Endometrial microvascular endothelial cells (primary cell): ENCODE data around the gene CDK11B. TPM values are rescaled to one million over a fixed set of nuclear protein-coding genes. Genes with fewer than 3 reads are reported as not detected.

Source experiments
- in situ Hi-C: cut with HindIII; loops from 2 replicates; pipeline ENCODE4 v1.10.0; 2017; ENCODE audit warnings: low sequenced_read_pairs, low pct_unique_long_range_greater_than_20kb; ENCODE audit errors: inconsistent ontology term
- total RNA-seq: library from RNA; depleted of rRNA; stranded (reverse); fragments of >200 nt; gene quantifications from one replicate; pipeline ENCODE4 v1.2.3, GENCODE V29; 2015; ENCODE audit errors: inconsistent ontology term

CDK11B gene
- total RNA-seq, 1 donor from 2014 or later: 17.7 TPM

- in situ Hi-C loops: no loop called here
Measured at GRCh38 chr1:1620433-1621139, 38.2 kb downstream of the CDK11B start.

GRCh38 chr1:1619917-1620361, 38.9 kb downstream of the CDK11B start:
- in situ Hi-C loops: no loop called here

- in situ Hi-C loops: no loop called here
Measured at GRCh38 chr1:1618396-1619068, 40.3 kb downstream of the CDK11B start.

- in situ Hi-C loops: no loop called here
Measured at GRCh38 chr1:1617925-1618324, 40.9 kb downstream of the CDK11B start.

- in situ Hi-C loops: no loop called here
Measured at GRCh38 chr1:1617516-1617915, 41.3 kb downstream of the CDK11B start.

GRCh38 chr1:1616838-1617237, 42.0 kb downstream of the CDK11B start:
- in situ Hi-C loops: no loop called here

- in situ Hi-C loops: no loop called here
Measured at GRCh38 chr1:1616045-1616790, 42.6 kb downstream of the CDK11B start.

GRCh38 chr1:1615256-1616044, 43.4 kb downstream of the CDK11B start, which contains the start of gene MIB2:
Gene MIB2, plus strand, starts transcription at chr1:1615500. Its CDS starts 7,953 bp downstream, at chr1:1623453.
- in situ Hi-C loops: no loop called here

GRCh38 chr1:1614954-1615255, 43.9 kb downstream of the CDK11B start:
- in situ Hi-C loops: no loop called here

- in situ Hi-C loops: no loop called here
Measured at GRCh38 chr1:1614204-1614953, 44.4 kb downstream of the CDK11B start.

- in situ Hi-C loops: no loop called here
Measured at GRCh38 chr1:1613509-1614082, 45.2 kb downstream of the CDK11B start.

GRCh38 chr1:1612104-1612400, 46.8 kb downstream of the CDK11B start:
- in situ Hi-C loops: no loop called here

GRCh38 chr1:1610796-1611195, 48.0 kb downstream of the CDK11B start:
- in situ Hi-C loops: no loop called here

GRCh38 chr1:1609822-1610485, 48.9 kb downstream of the CDK11B start:
- in situ Hi-C loops: no loop called here

GRCh38 chr1:1606232-1606631, 52.6 kb downstream of the CDK11B start:
- in situ Hi-C loops: no loop called here

- in situ Hi-C loops: no loop called here
Measured at GRCh38 chr1:1605724-1606123, 53.1 kb downstream of the CDK11B start.

GRCh38 chr1:1605034-1605591, 53.7 kb downstream of the CDK11B start:
- in situ Hi-C loops: no loop called here
